Loucy (cell line): Measurements from ENCODE around the gene PTGIS.

Experiments
- EZH2phosphoT487 ChIP-seq: fragments of 200-600 bp; IDR thresholded peaks from 2 replicates; pipeline ENCODE4 v1.6.1; 2018; ENCODE audit warnings: antibody characterized with exemption, mild to moderate bottlenecking, moderate library complexity, borderline replicate concordance
- TF ChIP-seq, protein P1 (sequence below): fragments of 200-600 bp; sonication (generic); conservative IDR thresholded peaks from 2 replicates; pipeline ENCODE4 v1.5.1; 2014; ENCODE audit warnings: mild to moderate bottlenecking, antibody characterized with exemption, low read length

DNA sequence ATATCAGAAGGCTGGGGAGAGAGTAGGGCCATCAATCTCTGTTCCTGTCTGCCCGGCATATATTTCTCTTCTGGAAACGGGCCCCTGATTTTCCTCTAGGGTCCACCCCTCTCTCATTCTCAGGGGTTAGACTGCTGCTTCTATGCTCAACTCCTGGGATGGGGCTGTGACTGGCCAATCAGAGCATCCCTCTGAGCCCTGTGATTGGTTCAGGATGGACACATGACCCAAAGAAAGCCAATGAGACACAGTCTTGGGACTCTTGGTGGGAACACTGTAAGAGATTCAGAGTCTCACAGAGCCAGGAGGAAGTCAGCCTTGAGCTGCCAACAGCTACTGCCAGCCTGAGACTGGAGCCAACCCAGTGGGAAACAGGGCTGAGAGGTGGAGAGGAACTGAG, 54.4 kb downstream of the PTGIS start:
- TF ChIP-seq, protein P1, sequence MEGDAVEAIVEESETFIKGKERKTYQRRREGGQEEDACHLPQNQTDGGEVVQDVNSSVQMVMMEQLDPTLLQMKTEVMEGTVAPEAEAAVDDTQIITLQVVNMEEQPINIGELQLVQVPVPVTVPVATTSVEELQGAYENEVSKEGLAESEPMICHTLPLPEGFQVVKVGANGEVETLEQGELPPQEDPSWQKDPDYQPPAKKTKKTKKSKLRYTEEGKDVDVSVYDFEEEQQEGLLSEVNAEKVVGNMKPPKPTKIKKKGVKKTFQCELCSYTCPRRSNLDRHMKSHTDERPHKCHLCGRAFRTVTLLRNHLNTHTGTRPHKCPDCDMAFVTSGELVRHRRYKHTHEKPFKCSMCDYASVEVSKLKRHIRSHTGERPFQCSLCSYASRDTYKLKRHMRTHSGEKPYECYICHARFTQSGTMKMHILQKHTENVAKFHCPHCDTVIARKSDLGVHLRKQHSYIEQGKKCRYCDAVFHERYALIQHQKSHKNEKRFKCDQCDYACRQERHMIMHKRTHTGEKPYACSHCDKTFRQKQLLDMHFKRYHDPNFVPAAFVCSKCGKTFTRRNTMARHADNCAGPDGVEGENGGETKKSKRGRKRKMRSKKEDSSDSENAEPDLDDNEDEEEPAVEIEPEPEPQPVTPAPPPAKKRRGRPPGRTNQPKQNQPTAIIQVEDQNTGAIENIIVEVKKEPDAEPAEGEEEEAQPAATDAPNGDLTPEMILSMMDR = no peak
- TF ChIP-seq EZH2phosphoT487 = no peak
